OCI-LY1 (cell line): ENCODE results near the gene PIH1D1.

Experiments
- H2AFZ ChIP-seq: fragments of 200-600 bp; sonication (generic), shearing (Covaris generic); 2 replicates; pipeline ENCODE4 v1.6.0; 2014; ENCODE audit warnings: antibody characterized with exemption, mild to moderate bottlenecking, low read length
- H3F3A ChIP-seq: fragments of 200-600 bp; sonication (generic), shearing (Covaris generic); 2 replicates; pipeline ENCODE4 v1.6.0; 2014; ENCODE audit warnings: mild to moderate bottlenecking, antibody characterized with exemption, low read length, moderate library complexity; ENCODE audit not compliant: insufficient read depth
- H3K27ac ChIP-seq: fragments of 200-600 bp; sonication (generic); 2 replicates; pipeline ENCODE4 v1.5.1; 2014; ENCODE audit warnings: low read length, mixed run types, mild to moderate bottlenecking, low read depth; ENCODE audit not compliant: poor library complexity, severe bottlenecking
- H3K27me3 ChIP-seq: fragments of 200-600 bp; sonication (generic); 2 replicates; pipeline ENCODE4 v1.6.0; 2014; ENCODE audit warnings: antibody characterized with exemption, mild to moderate bottlenecking, low read length, moderate library complexity; ENCODE audit not compliant: insufficient read depth
- H3K36me3 ChIP-seq: fragments of 200-600 bp; sonication (generic); 2 replicates; pipeline ENCODE4 v1.6.1; 2014; ENCODE audit warnings: mild to moderate bottlenecking, antibody characterized with exemption, low read length, moderate library complexity, mixed read lengths; ENCODE audit not compliant: insufficient read depth
- H3K4me1 ChIP-seq: fragments of 200-600 bp; sonication (generic); 2 replicates; pipeline ENCODE4 v1.5.1; 2014; ENCODE audit warnings: mild to moderate bottlenecking, low read length, moderate library complexity; ENCODE audit not compliant: insufficient read depth, severe bottlenecking
- H3K4me2 ChIP-seq: fragments of 200-600 bp; sonication (generic), shearing (Covaris generic); 2 replicates; pipeline ENCODE4 v1.6.1; 2014; ENCODE audit warnings: low read length
- H3K4me3 ChIP-seq: fragments of 200-600 bp; sonication (generic); 2 replicates; pipeline ENCODE4 v1.5.1; 2014; ENCODE audit warnings: low read length, low read depth, mild to moderate bottlenecking, mixed read lengths; ENCODE audit not compliant: poor library complexity, severe bottlenecking
- H3K79me2 ChIP-seq: fragments of 200-600 bp; shearing (Covaris generic); 2 replicates; pipeline ENCODE4 v1.6.1; 2016; ENCODE audit warnings: mixed run types, low read length, mixed read lengths; ENCODE audit not compliant: insufficient read depth
- H3K9ac ChIP-seq: fragments of 200-600 bp; sonication (generic), shearing (Covaris generic); 2 replicates; pipeline ENCODE4 v1.6.1; 2014; ENCODE audit warnings: mild to moderate bottlenecking, low read length, mixed read lengths
- H3K9me2 ChIP-seq: fragments of 200-600 bp; sonication (generic), shearing (Covaris generic); 2 replicates; pipeline ENCODE4 v1.6.1; 2014; ENCODE audit warnings: low read depth, mild to moderate bottlenecking, low read length, mixed read lengths
- H3K9me3 ChIP-seq: fragments of 200-600 bp; shearing (Covaris generic); 2 replicates; pipeline ENCODE4 v1.6.1; 2014; ENCODE audit warnings: low read length, mixed read lengths
- H4K20me1 ChIP-seq: fragments of 200-600 bp; sonication (generic), shearing (Covaris generic); 2 replicates; pipeline ENCODE4 v1.6.0; 2016; ENCODE audit warnings: mild to moderate bottlenecking, low read length; ENCODE audit not compliant: insufficient read depth
- EZH2 ChIP-seq: fragments of 200-600 bp; sonication (generic), shearing (Covaris generic); IDR thresholded peaks from 2 replicates; pipeline ENCODE4 v1.8.0; 2017; ENCODE audit warnings: borderline replicate concordance, mixed run types, mild to moderate bottlenecking, antibody characterized with exemption, low read length, moderate library complexity, mixed read lengths
- TF ChIP-seq, protein P1 (sequence below): fragments of 200-600 bp; sonication (generic), shearing (Covaris generic); IDR thresholded peaks from 2 replicates; pipeline ENCODE4 v1.5.1; 2017; ENCODE audit warnings: mild to moderate bottlenecking, antibody characterized with exemption, low read length, moderate library complexity, mixed read lengths

PIH1D1 gene

DNA sequence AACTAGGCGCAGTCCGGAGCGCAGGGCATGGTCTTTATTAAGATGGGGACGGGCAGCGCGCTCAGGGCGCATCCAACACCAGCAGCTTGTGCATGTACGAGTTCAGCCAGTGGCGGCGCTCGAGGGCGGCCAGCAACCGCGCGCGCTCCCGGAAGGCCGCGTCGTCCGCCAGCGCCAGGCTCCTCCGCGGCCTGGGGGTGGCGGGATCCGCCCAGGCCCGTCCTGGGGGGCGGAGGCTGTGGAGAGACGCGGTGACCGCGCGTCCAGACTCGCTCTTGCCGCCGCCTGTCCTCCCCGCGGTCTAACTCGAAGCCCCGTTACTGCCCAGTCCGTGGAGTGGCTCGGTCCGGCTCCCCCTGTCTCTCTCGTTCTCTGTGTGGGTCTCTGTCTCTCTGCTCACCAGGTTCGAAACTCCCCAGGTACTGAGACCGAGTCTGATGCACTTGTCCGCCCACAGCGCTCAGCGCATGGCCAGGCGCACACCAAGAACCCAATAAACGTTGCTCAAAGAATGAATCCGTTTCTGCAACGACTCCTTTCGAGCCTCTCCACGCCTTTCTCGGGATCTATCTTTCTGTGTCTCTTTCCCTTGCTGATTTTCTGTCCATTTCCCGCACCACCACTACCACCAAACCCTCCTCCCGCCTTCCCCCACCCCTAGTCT, 29.1 kb downstream of the PIH1D1 start:
- H3K4me3 ChIP-seq: peak overlapping the region; percentile 18
- H3K9me3 ChIP-seq: no peaks in the 10 kb centered on the region
- peaks cover 5% of the 10 kb centered on the region for H3K4me1 ChIP-seq
- H3K9ac ChIP-seq: no peak overlapping the region
- TF ChIP-seq, protein P1, sequence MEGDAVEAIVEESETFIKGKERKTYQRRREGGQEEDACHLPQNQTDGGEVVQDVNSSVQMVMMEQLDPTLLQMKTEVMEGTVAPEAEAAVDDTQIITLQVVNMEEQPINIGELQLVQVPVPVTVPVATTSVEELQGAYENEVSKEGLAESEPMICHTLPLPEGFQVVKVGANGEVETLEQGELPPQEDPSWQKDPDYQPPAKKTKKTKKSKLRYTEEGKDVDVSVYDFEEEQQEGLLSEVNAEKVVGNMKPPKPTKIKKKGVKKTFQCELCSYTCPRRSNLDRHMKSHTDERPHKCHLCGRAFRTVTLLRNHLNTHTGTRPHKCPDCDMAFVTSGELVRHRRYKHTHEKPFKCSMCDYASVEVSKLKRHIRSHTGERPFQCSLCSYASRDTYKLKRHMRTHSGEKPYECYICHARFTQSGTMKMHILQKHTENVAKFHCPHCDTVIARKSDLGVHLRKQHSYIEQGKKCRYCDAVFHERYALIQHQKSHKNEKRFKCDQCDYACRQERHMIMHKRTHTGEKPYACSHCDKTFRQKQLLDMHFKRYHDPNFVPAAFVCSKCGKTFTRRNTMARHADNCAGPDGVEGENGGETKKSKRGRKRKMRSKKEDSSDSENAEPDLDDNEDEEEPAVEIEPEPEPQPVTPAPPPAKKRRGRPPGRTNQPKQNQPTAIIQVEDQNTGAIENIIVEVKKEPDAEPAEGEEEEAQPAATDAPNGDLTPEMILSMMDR: peak; percentile 38; the same call in 1 of the 2 replicates
- TF ChIP-seq EZH2: no peak
- no peaks in the 10 kb centered on the region for H3F3A ChIP-seq
- no peak overlapping the region for H2AFZ ChIP-seq
- no peaks in the 10 kb centered on the region for H3K79me2 ChIP-seq
- H3K27ac ChIP-seq: no peak overlapping the region
- H3K9me2 ChIP-seq: no peaks in the 10 kb centered on the region
- H3K27me3 ChIP-seq: peaks cover 16% of the 10 kb centered on the region
- no peaks in the 10 kb centered on the region for H4K20me1 ChIP-seq
- H3K4me2 ChIP-seq: peak overlapping the region; percentile 39; the same call in 1 of the 2 replicates
- no peaks in the 10 kb centered on the region for H3K36me3 ChIP-seq

DNA sequence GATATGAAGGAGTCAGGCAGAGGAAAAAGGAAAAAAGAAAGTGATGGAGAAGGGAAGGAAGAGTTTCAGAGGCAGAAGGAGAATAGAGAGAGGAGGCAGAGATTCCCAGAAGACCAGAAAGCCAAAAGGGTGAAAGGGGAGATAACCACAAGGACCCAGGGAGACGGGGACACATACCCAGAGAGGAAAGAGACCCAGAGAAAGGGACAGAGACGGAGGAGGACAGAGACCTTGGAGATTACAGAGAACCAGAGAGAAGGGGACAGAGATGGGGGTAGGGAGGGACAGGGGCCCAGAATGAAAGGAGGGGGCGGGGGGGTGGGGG, 29.8 kb downstream of the PIH1D1 start:
- no peak overlapping the region for H3K4me2 ChIP-seq
- no peak for TF ChIP-seq EZH2
- TF ChIP-seq, protein P1: no peak
- H3K9me3 ChIP-seq: no peaks in the 10 kb centered on the region
- peaks cover 15% of the 10 kb centered on the region for H3K27me3 ChIP-seq
- H3K36me3 ChIP-seq: no peaks in the 10 kb centered on the region
- no peak overlapping the region for H3K9ac ChIP-seq
- no peaks in the 10 kb centered on the region for H3K79me2 ChIP-seq
- H3K4me1 ChIP-seq: peaks cover 4% of the 10 kb centered on the region
- H3K4me3 ChIP-seq: no peak overlapping the region
- H3F3A ChIP-seq: no peaks in the 10 kb centered on the region
- H3K27ac ChIP-seq: no peak overlapping the region
- H3K9me2 ChIP-seq: no peaks in the 10 kb centered on the region
- no peaks in the 10 kb centered on the region for H4K20me1 ChIP-seq
- H2AFZ ChIP-seq: no peak overlapping the region

- H3K4me2 ChIP-seq: no peak overlapping the region
Observed at GRCh38 chr19:49421039-49421877, 30.4 kb downstream of the PIH1D1 start.

More at GRCh38 chr19:49421039-49421877, 30.4 kb downstream of the PIH1D1 start:
- no peaks in the 10 kb centered on the region for H3K36me3 ChIP-seq
- no peak overlapping the region for H3K27ac ChIP-seq
- peaks cover 4% of the 10 kb centered on the region for H3K4me1 ChIP-seq
- H3K9me2 ChIP-seq: no peaks in the 10 kb centered on the region
- H4K20me1 ChIP-seq: no peaks in the 10 kb centered on the region
- H2AFZ ChIP-seq: no peak overlapping the region
- no peaks in the 10 kb centered on the region for H3K79me2 ChIP-seq
- H3K4me3 ChIP-seq: no peak overlapping the region
- H3K9ac ChIP-seq: no peak overlapping the region
- no peaks in the 10 kb centered on the region for H3K9me3 ChIP-seq
- H3F3A ChIP-seq: no peaks in the 10 kb centered on the region
- TF ChIP-seq, protein P1: no peak
- H3K27me3 ChIP-seq: peaks cover 9% of the 10 kb centered on the region; the same call in 1 of the 2 replicates
